HEK293 (cell line): ENCODE measurements around the gene PBXIP1.

Experiments
- KLF16 ChIP-seq: fragments of 450-650 bp; formaldehyde crosslinking; IDR thresholded peaks from 2 replicates; pipeline ENCODE4 v1.5.1; 2017; ENCODE audit warnings: missing biosample characterization, missing genetic modification characterization
- ZIC2 ChIP-seq: fragments of 450-650 bp; formaldehyde crosslinking; IDR thresholded peaks from 2 replicates; pipeline ENCODE4 v1.5.1; 2016; ENCODE audit warnings: missing biosample characterization, missing genetic modification characterization
- ZNF23 ChIP-seq: fragments of 450-650 bp; formaldehyde crosslinking; IDR thresholded peaks from 2 replicates; pipeline ENCODE4 v1.5.1; 2016; ENCODE audit warnings: missing biosample characterization, missing genetic modification characterization, borderline replicate concordance
- ZNF24 ChIP-seq: fragments of 450-650 bp; formaldehyde crosslinking; IDR thresholded peaks from 2 replicates; pipeline ENCODE4 v1.5.1; 2016; ENCODE audit warnings: missing biosample characterization, missing genetic modification characterization
- ZNF335 ChIP-seq: fragments of 450-650 bp; formaldehyde crosslinking; conservative IDR thresholded peaks from 2 replicates; pipeline ENCODE4 v1.5.1; 2016; ENCODE audit warnings: missing biosample characterization, missing genetic modification characterization
- ZNF341 ChIP-seq: fragments of 450-650 bp; formaldehyde crosslinking; IDR thresholded peaks from 2 replicates; pipeline ENCODE4; 2016; ENCODE audit warnings: low read depth, missing biosample characterization, missing genetic modification characterization
- ZNF585B ChIP-seq: fragments of 450-650 bp; formaldehyde crosslinking; IDR thresholded peaks from 2 replicates; pipeline ENCODE4 v1.5.1; 2016; ENCODE audit warnings: missing biosample characterization, missing genetic modification characterization
- ZNF670 ChIP-seq: fragments of 450-650 bp; formaldehyde crosslinking; IDR thresholded peaks from 2 replicates; pipeline ENCODE4 v1.5.1; 2016; ENCODE audit warnings: missing biosample characterization, missing genetic modification characterization, low read depth
- ZNF76 ChIP-seq: fragments of 450-650 bp; formaldehyde crosslinking; IDR thresholded peaks from 2 replicates; pipeline ENCODE4; 2016; ENCODE audit warnings: low read depth, missing biosample characterization, missing genetic modification characterization, borderline replicate concordance
- ZNF792 ChIP-seq: fragments of 450-650 bp; formaldehyde crosslinking; IDR thresholded peaks from 2 replicates; pipeline ENCODE4 v1.5.1; 2016; ENCODE audit warnings: missing biosample characterization, missing genetic modification characterization
- TF ChIP-seq, protein P1 (sequence below): fragments of 450-650 bp; formaldehyde crosslinking; IDR thresholded peaks from 2 replicates; pipeline ENCODE4 v1.5.1; 2016; ENCODE audit warnings: missing biosample characterization, missing genetic modification characterization
- TF ChIP-seq, protein P2 (sequence below): fragments of 450-650 bp; formaldehyde crosslinking; IDR thresholded peaks from 2 replicates; pipeline ENCODE4 v1.5.1; 2017; ENCODE audit warnings: missing biosample characterization, mild to moderate bottlenecking, missing genetic modification characterization, moderate library complexity
- TF ChIP-seq, protein P3 (sequence below): fragments of 450-650 bp; formaldehyde crosslinking; IDR thresholded peaks from 2 replicates; pipeline ENCODE4 v1.5.1; 2016; ENCODE audit warnings: missing biosample characterization, missing genetic modification characterization, low read depth
- TF ChIP-seq, protein P4 (sequence below): fragments of 450-650 bp; formaldehyde crosslinking; optimal IDR thresholded peaks from 2 replicates; pipeline ENCODE3; 2016; ENCODE audit warnings: missing biosample characterization, mild to moderate bottlenecking, missing genetic modification characterization
- TF ChIP-seq, protein P5 (sequence below): fragments of 450-650 bp; formaldehyde crosslinking; IDR thresholded peaks from 2 replicates; pipeline ENCODE4 v1.5.1; 2016; ENCODE audit warnings: missing biosample characterization, missing genetic modification characterization
- TF ChIP-seq, protein P6 (sequence below): fragments of 450-650 bp; formaldehyde crosslinking; IDR thresholded peaks from 2 replicates; pipeline ENCODE4 v1.5.1; 2016; ENCODE audit warnings: missing biosample characterization, missing genetic modification characterization
- TF ChIP-seq, protein P7 (sequence below): fragments of 450-650 bp; formaldehyde crosslinking; IDR thresholded peaks from 2 replicates; pipeline ENCODE4 v1.5.1; 2017; ENCODE audit warnings: missing biosample characterization, missing genetic modification characterization
- TF ChIP-seq, protein P8 (sequence below): fragments of 450-650 bp; formaldehyde crosslinking; IDR thresholded peaks from 2 replicates; pipeline ENCODE4 v1.5.1; 2016; ENCODE audit warnings: missing biosample characterization, missing genetic modification characterization
- TF ChIP-seq, protein P9 (sequence below): fragments of 450-650 bp; formaldehyde crosslinking; IDR thresholded peaks from 2 replicates; pipeline ENCODE4 v1.5.1; 2016; ENCODE audit warnings: missing biosample characterization, missing genetic modification characterization, borderline replicate concordance

Gene PBXIP1

DNA sequence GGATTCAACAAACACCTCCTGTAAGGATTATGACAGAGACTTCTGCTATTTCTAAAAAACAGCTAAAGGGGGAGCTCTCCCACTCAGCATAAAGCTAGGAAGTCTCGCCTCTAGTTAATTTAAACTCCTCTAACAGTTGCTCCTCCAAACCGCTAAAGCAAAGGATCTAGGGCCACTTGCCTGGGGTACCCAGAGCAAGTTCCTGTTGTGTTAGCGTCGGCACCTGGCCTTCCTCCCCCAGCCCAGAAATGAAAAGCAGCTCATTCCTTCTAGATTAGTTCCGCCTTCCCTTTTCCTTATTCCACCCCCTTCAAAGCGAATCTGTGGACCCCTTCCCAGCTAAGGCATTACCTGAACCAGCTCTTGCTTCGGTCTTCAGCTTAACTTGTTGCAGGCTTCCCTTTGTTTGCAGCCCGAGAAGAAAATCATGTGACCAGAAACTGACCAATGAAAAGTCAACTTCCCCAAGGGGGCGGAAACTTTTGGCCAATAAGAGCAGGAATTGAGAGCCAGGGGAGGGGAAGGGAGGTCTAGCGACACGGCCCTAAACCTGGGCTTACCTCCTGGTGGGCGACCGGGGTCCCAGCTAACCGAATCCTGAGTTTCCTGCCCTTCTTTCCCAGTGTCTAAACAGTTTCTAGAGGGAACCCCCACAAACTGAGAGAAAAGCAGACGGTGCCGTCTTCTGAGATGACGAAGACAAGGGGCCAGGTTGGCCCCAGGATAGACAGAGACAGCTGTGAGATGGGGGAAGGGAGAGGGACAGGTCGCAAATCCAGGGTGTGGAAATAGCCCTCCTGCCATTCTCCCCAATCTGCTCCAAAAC, at the start of gene PBXIP1 (continued):
- TF ChIP-seq, protein P1, sequence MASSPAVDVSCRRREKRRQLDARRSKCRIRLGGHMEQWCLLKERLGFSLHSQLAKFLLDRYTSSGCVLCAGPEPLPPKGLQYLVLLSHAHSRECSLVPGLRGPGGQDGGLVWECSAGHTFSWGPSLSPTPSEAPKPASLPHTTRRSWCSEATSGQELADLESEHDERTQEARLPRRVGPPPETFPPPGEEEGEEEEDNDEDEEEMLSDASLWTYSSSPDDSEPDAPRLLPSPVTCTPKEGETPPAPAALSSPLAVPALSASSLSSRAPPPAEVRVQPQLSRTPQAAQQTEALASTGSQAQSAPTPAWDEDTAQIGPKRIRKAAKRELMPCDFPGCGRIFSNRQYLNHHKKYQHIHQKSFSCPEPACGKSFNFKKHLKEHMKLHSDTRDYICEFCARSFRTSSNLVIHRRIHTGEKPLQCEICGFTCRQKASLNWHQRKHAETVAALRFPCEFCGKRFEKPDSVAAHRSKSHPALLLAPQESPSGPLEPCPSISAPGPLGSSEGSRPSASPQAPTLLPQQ (tag by site-specific recombination), result no peak; the same call in none of the 2 replicates
- TF ChIP-seq, protein P2, sequence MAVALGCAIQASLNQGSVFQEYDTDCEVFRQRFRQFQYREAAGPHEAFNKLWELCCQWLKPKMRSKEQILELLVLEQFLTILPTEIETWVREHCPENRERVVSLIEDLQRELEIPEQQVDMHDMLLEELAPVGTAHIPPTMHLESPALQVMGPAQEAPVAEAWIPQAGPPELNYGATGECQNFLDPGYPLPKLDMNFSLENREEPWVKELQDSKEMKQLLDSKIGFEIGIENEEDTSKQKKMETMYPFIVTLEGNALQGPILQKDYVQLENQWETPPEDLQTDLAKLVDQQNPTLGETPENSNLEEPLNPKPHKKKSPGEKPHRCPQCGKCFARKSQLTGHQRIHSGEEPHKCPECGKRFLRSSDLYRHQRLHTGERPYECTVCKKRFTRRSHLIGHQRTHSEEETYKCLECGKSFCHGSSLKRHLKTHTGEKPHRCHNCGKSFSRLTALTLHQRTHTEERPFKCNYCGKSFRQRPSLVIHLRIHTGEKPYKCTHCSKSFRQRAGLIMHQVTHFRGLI (tag by site-specific recombination), result no peak
- TF ChIP-seq, protein P3, sequence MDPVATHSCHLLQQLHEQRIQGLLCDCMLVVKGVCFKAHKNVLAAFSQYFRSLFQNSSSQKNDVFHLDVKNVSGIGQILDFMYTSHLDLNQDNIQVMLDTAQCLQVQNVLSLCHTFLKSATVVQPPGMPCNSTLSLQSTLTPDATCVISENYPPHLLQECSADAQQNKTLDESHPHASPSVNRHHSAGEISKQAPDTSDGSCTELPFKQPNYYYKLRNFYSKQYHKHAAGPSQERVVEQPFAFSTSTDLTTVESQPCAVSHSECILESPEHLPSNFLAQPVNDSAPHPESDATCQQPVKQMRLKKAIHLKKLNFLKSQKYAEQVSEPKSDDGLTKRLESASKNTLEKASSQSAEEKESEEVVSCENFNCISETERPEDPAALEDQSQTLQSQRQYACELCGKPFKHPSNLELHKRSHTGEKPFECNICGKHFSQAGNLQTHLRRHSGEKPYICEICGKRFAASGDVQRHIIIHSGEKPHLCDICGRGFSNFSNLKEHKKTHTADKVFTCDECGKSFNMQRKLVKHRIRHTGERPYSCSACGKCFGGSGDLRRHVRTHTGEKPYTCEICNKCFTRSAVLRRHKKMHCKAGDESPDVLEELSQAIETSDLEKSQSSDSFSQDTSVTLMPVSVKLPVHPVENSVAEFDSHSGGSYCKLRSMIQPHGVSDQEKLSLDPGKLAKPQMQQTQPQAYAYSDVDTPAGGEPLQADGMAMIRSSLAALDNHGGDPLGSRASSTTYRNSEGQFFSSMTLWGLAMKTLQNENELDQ, result no peak
- TF ChIP-seq ZIC2 (no peak; the same call in 1 of the 2 replicates), ZNF670 (tag by site-specific recombination) (no peak), ZNF23 (tag by site-specific recombination) (no peak), ZNF76 (tag by site-specific recombination) (0 out of 2 replicates have a peak, but pooled peaks have one; percentile 24), ZNF335 (peak; percentile 100), ZNF24 (tag by site-specific recombination) (no peak), ZNF341 (tag by site-specific recombination) (no peak), KLF16 (tag by site-specific recombination) (no peak), ZNF585B (no peak), ZNF792 (tag by site-specific recombination) (no peak)
- TF ChIP-seq, protein P4, sequence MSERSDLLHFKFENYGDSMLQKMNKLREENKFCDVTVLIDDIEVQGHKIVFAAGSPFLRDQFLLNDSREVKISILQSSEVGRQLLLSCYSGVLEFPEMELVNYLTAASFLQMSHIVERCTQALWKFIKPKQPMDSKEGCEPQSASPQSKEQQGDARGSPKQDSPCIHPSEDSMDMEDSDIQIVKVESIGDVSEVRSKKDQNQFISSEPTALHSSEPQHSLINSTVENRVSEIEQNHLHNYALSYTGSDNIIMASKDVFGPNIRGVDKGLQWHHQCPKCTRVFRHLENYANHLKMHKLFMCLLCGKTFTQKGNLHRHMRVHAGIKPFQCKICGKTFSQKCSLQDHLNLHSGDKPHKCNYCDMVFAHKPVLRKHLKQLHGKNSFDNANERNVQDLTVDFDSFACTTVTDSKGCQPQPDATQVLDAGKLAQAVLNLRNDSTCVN (tag by site-specific recombination), result no peak
- TF ChIP-seq, protein P5, sequence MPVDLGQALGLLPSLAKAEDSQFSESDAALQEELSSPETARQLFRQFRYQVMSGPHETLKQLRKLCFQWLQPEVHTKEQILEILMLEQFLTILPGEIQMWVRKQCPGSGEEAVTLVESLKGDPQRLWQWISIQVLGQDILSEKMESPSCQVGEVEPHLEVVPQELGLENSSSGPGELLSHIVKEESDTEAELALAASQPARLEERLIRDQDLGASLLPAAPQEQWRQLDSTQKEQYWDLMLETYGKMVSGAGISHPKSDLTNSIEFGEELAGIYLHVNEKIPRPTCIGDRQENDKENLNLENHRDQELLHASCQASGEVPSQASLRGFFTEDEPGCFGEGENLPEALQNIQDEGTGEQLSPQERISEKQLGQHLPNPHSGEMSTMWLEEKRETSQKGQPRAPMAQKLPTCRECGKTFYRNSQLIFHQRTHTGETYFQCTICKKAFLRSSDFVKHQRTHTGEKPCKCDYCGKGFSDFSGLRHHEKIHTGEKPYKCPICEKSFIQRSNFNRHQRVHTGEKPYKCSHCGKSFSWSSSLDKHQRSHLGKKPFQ, result no peak
- TF ChIP-seq, protein P6, sequence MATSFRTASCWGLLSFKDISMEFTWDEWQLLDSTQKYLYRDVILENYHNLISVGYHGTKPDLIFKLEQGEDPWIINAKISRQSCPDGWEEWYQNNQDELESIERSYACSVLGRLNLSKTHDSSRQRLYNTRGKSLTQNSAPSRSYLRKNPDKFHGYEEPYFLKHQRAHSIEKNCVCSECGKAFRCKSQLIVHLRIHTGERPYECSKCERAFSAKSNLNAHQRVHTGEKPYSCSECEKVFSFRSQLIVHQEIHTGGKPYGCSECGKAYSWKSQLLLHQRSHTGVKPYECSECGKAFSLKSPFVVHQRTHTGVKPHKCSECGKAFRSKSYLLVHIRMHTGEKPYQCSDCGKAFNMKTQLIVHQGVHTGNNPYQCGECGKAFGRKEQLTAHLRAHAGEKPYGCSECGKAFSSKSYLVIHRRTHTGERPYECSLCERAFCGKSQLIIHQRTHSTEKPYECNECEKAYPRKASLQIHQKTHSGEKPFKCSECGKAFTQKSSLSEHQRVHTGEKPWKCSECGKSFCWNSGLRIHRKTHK, result no peak
- TF ChIP-seq, protein P7, sequence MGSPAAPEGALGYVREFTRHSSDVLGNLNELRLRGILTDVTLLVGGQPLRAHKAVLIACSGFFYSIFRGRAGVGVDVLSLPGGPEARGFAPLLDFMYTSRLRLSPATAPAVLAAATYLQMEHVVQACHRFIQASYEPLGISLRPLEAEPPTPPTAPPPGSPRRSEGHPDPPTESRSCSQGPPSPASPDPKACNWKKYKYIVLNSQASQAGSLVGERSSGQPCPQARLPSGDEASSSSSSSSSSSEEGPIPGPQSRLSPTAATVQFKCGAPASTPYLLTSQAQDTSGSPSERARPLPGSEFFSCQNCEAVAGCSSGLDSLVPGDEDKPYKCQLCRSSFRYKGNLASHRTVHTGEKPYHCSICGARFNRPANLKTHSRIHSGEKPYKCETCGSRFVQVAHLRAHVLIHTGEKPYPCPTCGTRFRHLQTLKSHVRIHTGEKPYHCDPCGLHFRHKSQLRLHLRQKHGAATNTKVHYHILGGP (tag by site-specific recombination), result no peak
- TF ChIP-seq, protein P8, sequence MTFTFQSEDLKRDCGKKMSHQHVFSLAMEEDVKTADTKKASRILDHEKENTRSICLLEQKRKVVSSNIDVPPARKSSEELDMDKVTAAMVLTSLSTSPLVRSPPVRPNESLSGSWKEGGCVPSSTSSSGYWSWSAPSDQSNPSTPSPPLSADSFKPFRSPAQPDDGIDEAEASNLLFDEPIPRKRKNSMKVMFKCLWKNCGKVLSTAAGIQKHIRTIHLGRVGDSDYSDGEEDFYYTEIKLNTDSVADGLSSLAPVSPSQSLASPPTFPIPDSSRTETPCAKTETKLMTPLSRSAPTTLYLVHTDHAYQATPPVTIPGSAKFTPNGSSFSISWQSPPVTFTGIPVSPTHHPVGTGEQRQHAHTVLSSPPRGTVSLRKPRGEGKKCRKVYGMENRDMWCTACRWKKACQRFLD (tag by site-specific recombination), result no peak
- TF ChIP-seq, protein P9, sequence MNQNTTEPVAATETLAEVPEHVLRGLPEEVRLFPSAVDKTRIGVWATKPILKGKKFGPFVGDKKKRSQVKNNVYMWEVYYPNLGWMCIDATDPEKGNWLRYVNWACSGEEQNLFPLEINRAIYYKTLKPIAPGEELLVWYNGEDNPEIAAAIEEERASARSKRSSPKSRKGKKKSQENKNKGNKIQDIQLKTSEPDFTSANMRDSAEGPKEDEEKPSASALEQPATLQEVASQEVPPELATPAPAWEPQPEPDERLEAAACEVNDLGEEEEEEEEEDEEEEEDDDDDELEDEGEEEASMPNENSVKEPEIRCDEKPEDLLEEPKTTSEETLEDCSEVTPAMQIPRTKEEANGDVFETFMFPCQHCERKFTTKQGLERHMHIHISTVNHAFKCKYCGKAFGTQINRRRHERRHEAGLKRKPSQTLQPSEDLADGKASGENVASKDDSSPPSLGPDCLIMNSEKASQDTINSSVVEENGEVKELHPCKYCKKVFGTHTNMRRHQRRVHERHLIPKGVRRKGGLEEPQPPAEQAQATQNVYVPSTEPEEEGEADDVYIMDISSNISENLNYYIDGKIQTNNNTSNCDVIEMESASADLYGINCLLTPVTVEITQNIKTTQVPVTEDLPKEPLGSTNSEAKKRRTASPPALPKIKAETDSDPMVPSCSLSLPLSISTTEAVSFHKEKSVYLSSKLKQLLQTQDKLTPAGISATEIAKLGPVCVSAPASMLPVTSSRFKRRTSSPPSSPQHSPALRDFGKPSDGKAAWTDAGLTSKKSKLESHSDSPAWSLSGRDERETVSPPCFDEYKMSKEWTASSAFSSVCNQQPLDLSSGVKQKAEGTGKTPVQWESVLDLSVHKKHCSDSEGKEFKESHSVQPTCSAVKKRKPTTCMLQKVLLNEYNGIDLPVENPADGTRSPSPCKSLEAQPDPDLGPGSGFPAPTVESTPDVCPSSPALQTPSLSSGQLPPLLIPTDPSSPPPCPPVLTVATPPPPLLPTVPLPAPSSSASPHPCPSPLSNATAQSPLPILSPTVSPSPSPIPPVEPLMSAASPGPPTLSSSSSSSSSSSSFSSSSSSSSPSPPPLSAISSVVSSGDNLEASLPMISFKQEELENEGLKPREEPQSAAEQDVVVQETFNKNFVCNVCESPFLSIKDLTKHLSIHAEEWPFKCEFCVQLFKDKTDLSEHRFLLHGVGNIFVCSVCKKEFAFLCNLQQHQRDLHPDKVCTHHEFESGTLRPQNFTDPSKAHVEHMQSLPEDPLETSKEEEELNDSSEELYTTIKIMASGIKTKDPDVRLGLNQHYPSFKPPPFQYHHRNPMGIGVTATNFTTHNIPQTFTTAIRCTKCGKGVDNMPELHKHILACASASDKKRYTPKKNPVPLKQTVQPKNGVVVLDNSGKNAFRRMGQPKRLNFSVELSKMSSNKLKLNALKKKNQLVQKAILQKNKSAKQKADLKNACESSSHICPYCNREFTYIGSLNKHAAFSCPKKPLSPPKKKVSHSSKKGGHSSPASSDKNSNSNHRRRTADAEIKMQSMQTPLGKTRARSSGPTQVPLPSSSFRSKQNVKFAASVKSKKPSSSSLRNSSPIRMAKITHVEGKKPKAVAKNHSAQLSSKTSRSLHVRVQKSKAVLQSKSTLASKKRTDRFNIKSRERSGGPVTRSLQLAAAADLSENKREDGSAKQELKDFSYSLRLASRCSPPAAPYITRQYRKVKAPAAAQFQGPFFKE (tag by site-specific recombination), result no peak
